ENCODE data around the gene TSPAN11.

The TSPAN11 gene

DNA sequence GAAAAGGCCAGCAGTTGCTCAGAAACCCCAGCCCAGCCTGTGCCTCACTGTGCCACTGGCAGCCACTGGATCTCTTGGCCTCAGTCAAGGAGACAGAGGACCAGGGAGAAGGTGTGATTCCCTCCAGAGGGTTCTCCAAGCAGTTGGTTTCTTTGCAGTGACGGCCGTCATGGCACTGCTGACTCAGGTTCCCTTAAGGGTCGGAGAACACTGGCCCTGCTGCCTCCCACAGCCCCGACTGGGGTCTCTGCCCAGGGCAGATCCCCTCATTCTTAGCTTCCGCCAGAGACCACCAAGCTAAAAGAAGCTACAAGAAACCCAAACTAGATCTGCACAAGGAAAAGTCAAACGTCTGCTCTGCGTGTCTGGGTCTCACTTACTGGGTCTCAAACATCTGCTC lies 16.4 kb downstream of the TSPAN11 start:
- H3K27ac ChIP-seq = no peak overlapping the region
- no peak for TF ChIP-seq ZFX (IDR thresholded peaks at IDR 0.05; ENCODE audit: borderline replicate concordance)
- TF ChIP-seq CTCF (IDR thresholded peaks at IDR 0.05) = no peak

GRCh38 chr12:30945443-30946164 lies 19.1 kb downstream of the TSPAN11 start:
- TF ChIP-seq ZFX (IDR thresholded peaks at IDR 0.05; ENCODE audit: borderline replicate concordance) = no peak
- no peak for TF ChIP-seq CTCF (IDR thresholded peaks at IDR 0.05)
- no peak overlapping the region for H3K27ac ChIP-seq

- H3K27ac ChIP-seq = no peak overlapping the region
- TF ChIP-seq ZFX (IDR thresholded peaks at IDR 0.05; ENCODE audit: borderline replicate concordance) (no peak), CTCF (IDR thresholded peaks at IDR 0.05) (no peak)
Measured at GRCh38 chr12:30952015-30952414, 25.5 kb downstream of the TSPAN11 start.

DNA sequence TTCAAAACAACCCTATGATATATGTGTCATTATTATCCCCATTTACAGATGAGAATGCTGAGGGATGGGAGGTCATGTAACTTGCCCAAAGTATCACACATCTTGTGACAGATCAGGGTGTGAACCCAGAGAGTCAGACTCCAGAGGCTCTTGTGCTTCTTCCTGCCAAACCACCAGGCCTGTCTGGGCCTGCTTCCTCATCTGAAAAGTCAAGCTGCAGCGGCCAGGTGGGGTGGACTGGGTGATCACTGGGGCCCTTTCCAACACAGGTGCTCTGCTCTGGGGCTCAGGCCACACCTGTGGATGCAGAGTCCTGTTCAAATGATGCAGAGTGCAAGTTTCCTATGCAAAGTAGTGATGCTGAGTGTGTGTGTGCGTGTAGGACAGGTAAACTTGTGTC lies 26.7 kb downstream of the TSPAN11 start:
- TF ChIP-seq ZFX (IDR thresholded peaks at IDR 0.05; ENCODE audit: borderline replicate concordance) = no peak
- no peak for TF ChIP-seq CTCF (IDR thresholded peaks at IDR 0.05)
- H3K27ac ChIP-seq = no peak overlapping the region

GRCh38 chr12:30953951-30954751 lies 27.6 kb downstream of the TSPAN11 start:
- no peak overlapping the region for H3K27ac ChIP-seq
- TF ChIP-seq ZFX (IDR thresholded peaks at IDR 0.05; ENCODE audit: borderline replicate concordance) (no peak), CTCF (IDR thresholded peaks at IDR 0.05) (no peak)

DNA sequence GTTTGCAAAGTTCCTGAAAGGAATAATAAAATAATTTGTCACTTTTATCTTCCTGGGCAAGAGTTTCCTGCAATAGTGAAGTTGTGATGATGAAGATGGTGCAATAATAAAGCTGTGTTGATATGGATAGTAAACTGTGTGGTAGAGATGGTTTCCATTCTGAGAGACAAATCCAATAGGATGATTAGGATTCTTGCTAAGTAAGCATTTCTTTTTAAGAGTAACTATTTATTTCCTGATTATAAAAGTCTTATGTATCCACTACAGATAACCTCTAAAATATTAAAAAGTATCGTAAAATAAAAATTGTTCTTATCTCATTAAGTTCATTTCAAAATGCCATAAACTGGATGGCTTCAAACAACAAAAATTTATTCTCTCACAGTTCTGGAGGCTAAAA lies 28.7 kb downstream of the TSPAN11 start:
- no peak overlapping the region for H3K27ac ChIP-seq
- TF ChIP-seq ZFX (IDR thresholded peaks at IDR 0.05; ENCODE audit: borderline replicate concordance) (no peak), CTCF (IDR thresholded peaks at IDR 0.05) (no peak)

DNA sequence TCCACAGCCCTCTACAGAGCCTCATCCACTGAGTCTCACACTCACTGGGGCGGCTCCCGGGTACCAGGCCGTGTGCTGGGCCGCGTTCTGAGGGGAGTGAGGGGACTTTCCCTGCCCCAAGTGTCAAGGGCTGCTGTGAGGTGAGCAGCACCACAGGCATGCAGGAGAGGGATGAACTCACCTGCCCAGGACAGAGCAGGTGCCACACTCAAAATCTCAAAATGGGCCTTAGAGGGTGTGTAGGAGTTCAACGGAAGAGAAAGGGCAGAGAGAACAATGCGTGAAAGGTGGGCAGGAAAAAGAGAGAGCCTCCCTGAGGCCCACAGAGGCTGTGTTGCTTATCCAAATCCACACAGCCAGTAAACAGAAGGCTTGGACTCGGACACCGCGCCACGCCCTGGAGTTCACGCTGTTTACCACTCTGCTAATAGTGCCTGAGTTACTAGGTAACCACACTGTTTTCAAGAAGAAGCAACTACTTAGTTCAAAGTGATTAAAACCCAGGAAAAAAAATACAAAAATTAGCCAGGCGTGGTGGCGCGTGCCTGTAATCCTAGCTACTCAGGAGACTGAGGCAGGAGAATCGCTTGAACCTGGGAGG lies 32.7 kb downstream of the TSPAN11 start:
- no peak for TF ChIP-seq CTCF (IDR thresholded peaks at IDR 0.05)
- H3K27ac ChIP-seq = no peak overlapping the region

All from 22Rv1 (cell line).